Esophagus squamous epithelium (tissue), 5 donors: ENCODE measurements around the gene OLFM2. TPM values are rescaled to one million over a fixed set of nuclear protein-coding genes. Genes with fewer than 3 reads are reported as not detected.

Experiments
- DNase-seq: peaks from one replicate; lab custom pipeline; 2025; lab: John Stamatoyannopoulos, UW
- H3K27ac ChIP-seq, 4 donors: fragments of 200-600 bp; sonication (generic); one replicate each; pipeline ENCODE4 v1.5.1; 2016 to 2019; ENCODE audit warnings: mild to moderate bottlenecking in 1 of 4
- H3K27me3 ChIP-seq, 4 donors: fragments of 200-600 bp; sonication (generic); 1 replicate in 3 of 4; 2 replicates in 1 of 4; pipeline versions ENCODE4 v1.5.1 to v1.6.0; 2017 to 2021; ENCODE audit warnings: antibody characterized with exemption in 1 of 4
- H3K36me3 ChIP-seq, 3 donors: fragments of 200-600 bp; sonication (generic); one replicate each; pipeline ENCODE4 v1.5.1; 2016 to 2019
- H3K4me1 ChIP-seq, 3 donors: fragments of 200-600 bp; sonication (generic); one replicate each; pipeline ENCODE4 v1.5.1; 2017 to 2019
- H3K4me3 ChIP-seq, 4 donors: fragments of 200-600 bp; sonication (generic); 1 replicate in 3 of 4; 2 replicates in 1 of 4; pipeline ENCODE4 v1.5.1; 2016 to 2019; ENCODE audit warnings: mild to moderate bottlenecking in 2 of 4, moderate library complexity in 1 of 4
- H3K9me3 ChIP-seq, 3 donors: fragments of 200-600 bp; sonication (generic); one replicate each; pipeline ENCODE4 v1.5.1; 2016 to 2019
- CTCF ChIP-seq, 6 experiments: fragments of 450-650 bp in 4 of 6; fragments of 200-600 bp in 2 of 6; sonication (generic) in 2 of 6; IDR thresholded peaks; one replicate each; pipeline ENCODE4 v1.5.1; 2016 to 2019; ENCODE audit warnings: antibody characterized with exemption in 6 of 6, mild to moderate bottlenecking in 4 of 6, moderate library complexity in 4 of 6
- POLR2A ChIP-seq, 4 donors: fragments of 450-650 bp; IDR thresholded peaks; one replicate each; pipeline ENCODE4 v1.6.1; 2017; ENCODE audit warnings: antibody characterized with exemption in 4 of 4, mild to moderate bottlenecking in 4 of 4, moderate library complexity in 3 of 4
- WGBS, 2 donors: methylation state at CpG; one replicate each; pipeline ENCODE4 v1.1.5; 2018; 5-methylcytosine and 5-hydroxymethylcytosine counted together
- intact Hi-C: fragments of 100-400 bp; cut with DNase I; formaldehyde crosslinking; loops from one replicate; pipeline ENCODE4 v1.15.0; 2022
- total RNA-seq, 4 donors: library from RNA; depleted of rRNA; stranded (reverse); fragments of >200 nt; gene quantifications; one replicate each; pipeline ENCODE4 v1.1.0, GENCODE V29; 2016
- donor health status: DM: yes; HTN: yes; CAD: no.

The OLFM2 gene
- total RNA-seq, 4 donors from 2014 or later = 8.6 to 14.6 (median 9.8) TPM

DNA sequence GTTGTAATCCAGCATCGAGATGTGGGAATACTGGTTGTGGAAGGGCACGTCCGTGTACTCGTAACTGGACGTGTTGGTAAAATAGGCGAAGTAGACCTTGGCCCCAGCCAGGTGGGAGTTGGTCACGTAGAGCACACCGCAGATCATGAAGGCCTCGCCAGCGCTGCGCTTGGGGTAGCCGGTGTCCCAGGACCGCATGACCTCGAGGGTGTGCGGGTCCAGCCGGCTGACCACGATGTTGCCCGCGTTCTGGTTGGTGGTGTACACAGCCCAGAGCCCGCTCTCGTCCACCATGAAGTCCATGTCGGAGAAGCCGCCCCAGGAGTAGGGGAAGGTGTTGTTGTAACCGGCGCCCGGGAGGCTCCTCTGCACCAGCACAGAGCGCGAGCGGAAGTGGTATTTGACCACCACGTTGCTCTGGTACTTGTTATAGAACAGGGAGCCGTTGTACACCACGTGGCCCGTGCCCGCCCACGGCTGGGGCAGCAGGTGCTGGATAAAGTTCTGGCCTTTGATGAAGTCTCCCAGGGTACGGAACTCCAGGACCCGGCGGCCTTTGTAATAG is 82.0 kb downstream of the OLFM2 start:
- Histone ChIP-seq H3K4me1 (no peaks in the 10 kb centered on the region), H3K9me3 (no peaks in the 10 kb centered on the region), H3K27ac (no peak overlapping the region), H3K36me3 (peaks cover 0 to 44% (median 0%) of the 10 kb centered on the region in 3 donors), H3K4me3 (no peak overlapping the region), H3K27me3 (no peaks in the 10 kb centered on the region)
- no peak for TF ChIP-seq POLR2A (IDR thresholded peaks at IDR 0.05)
- TF ChIP-seq CTCF (IDR thresholded peaks at IDR 0.05) = no peak
- 90 to 96% methylated on average over 17 to 27 of the region's 38 CpGs for WGBS, 2 donors
- intact Hi-C loops = no loop called here
- DNase-seq = no peak

GRCh38 chr19:9850235-9850959 is 85.9 kb downstream of the OLFM2 start:
- H3K4me1 ChIP-seq = peaks cover 4 to 21% (median 10%) of the 10 kb centered on the region in 3 donors
- no peak for DNase-seq
- H3K27ac ChIP-seq = no peak overlapping the region
- intact Hi-C loops = no loop called here
- WGBS, 2 donors = 84 to 86% methylated on average over 5 to 14 of the region's 19 CpGs
- H3K9me3 ChIP-seq = no peaks in the 10 kb centered on the region
- TF ChIP-seq POLR2A (IDR thresholded peaks at IDR 0.05) (no peak), CTCF (IDR thresholded peaks at IDR 0.05) (no peak)
- no peak overlapping the region for H3K4me3 ChIP-seq
- H3K27me3 ChIP-seq = no peaks in the 10 kb centered on the region
- H3K36me3 ChIP-seq = peaks cover 0 to 63% (median 7%) of the 10 kb centered on the region in 3 donors

GRCh38 chr19:9849791-9850190 is 86.5 kb downstream of the OLFM2 start:
- TF ChIP-seq CTCF (IDR thresholded peaks at IDR 0.05) (no peak), POLR2A (IDR thresholded peaks at IDR 0.05) (no peak)
- DNase-seq = no peak
- 80 to 83% methylated on average over 1 of the region's 7 CpGs for WGBS, 2 donors
- intact Hi-C loops = no loop called here
- H3K9me3 ChIP-seq = no peaks in the 10 kb centered on the region
- peaks cover 4 to 21% (median 10%) of the 10 kb centered on the region in 3 donors for H3K4me1 ChIP-seq
- H3K27ac ChIP-seq = no peak overlapping the region
- peaks cover 0 to 69% (median 7%) of the 10 kb centered on the region in 3 donors for H3K36me3 ChIP-seq
- H3K4me3 ChIP-seq = no peak overlapping the region
- H3K27me3 ChIP-seq = no peaks in the 10 kb centered on the region

DNA sequence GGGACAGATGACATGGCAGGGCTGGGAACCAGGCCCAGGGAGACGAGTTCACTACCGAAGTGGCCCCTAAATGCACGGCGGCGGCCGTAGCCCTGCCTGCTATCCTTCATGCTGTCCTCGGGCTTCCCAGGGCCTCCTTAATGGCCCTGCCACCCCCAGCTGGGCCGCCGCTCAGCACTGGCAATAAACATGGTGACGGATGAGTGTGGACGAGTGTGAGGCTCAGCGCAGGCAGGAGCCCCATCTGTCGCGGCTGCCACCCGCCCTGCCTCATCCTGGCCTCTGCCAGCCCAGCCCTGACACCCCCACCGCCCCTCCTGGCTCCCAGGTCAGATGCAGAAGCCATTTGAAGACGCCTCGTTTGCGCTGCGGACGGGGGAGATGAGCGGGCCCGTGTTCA is 87.6 kb downstream of the OLFM2 start:
- Histone ChIP-seq H3K4me1 (peaks cover 4 to 21% (median 10%) of the 10 kb centered on the region in 3 donors), H3K27ac (no peak overlapping the region), H3K27me3 (no peaks in the 10 kb centered on the region), H3K9me3 (no peaks in the 10 kb centered on the region), H3K4me3 (no peak overlapping the region), H3K36me3 (peaks cover 0 to 71% (median 7%) of the 10 kb centered on the region in 3 donors)
- WGBS, 2 donors = 74% methylated on average over 4 of the region's 23 CpGs; no CpG with 5 or more reads in 1 of the 2 donors
- intact Hi-C loops = no loop called here
- TF ChIP-seq CTCF (IDR thresholded peaks at IDR 0.05) = no peak
- TF ChIP-seq POLR2A (IDR thresholded peaks at IDR 0.05) = no peak
- DNase-seq = no peak

- H3K36me3 ChIP-seq = peaks cover 0 to 78% (median 12%) of the 10 kb centered on the region in 3 donors
- intact Hi-C loops = no loop called here
- no peak overlapping the region for H3K27ac ChIP-seq
- H3K4me1 ChIP-seq = peaks cover 4 to 21% (median 10%) of the 10 kb centered on the region in 3 donors
- no peaks in the 10 kb centered on the region for H3K9me3 ChIP-seq
- TF ChIP-seq CTCF (IDR thresholded peaks at IDR 0.05) = peak in 4 of 6 experiments; percentile 9 to 38 (median 16)
- no peak for TF ChIP-seq POLR2A (IDR thresholded peaks at IDR 0.05)
- no peak for DNase-seq
- H3K4me3 ChIP-seq = no peak overlapping the region
- H3K27me3 ChIP-seq = no peaks in the 10 kb centered on the region
- no CpG with 5 or more reads among the region's 4 CpGs for WGBS, 2 donors
These were observed 88.3 kb downstream of the OLFM2 start for GRCh38 chr19:9848060-9848459.
